ENCODE results near the gene PRF1. TPM values are rescaled to one million over a fixed set of nuclear protein-coding genes. Genes with fewer than 3 reads are reported as not detected.

Gene PRF1
- total and polyA plus RNA-seq, 2 of the 13 experiments (the other 11 are each of a cell fraction or from before 2014, with no cell fraction given) = 1.00 to 1.4 TPM

DNA sequence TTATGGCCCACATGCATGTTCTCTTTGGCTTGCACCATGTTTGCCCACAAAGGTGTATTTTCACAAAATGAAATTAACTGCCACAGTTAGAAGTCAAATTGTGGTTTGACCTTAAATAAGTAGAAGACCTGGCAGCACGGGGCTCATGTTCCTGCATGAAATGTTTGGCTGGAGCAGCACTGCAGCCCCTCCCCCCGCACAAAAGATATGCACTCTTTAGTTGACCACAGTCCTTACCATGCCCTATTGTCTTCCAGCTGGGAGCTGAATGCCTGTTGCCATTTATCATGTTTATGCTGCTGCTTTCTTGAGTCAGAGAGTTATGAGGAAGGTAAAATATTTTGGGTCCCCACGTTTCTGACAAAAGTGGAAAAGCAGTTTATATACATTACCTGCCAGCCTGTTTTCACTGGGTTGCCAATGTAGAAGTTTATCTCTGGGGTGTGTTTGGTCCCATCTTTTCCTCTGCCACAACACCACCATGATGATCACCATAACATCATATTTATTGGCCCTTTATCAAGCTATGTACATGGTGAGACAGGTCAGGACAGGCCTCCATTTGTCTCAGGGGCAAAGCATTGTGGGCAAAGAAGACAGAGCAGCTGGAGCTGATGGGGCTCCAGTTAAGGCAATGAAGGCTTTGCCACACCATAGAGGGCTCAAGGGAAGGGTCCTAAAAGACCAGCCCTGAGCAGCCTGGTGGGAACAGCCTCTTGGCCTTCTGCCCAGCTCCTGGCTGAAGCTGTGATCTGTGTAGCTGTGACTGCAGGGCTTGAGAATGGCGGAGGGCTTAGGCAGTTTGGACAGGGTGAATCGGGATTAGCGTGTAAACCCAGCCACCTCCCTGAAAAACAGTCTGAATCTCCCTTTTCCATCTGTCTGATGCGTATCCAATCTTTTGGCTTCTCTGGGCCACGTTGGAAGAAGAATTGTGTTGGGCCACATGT is 5.4 kb downstream of the PRF1 start (continued):
- TF ChIP-seq, protein P1, sequence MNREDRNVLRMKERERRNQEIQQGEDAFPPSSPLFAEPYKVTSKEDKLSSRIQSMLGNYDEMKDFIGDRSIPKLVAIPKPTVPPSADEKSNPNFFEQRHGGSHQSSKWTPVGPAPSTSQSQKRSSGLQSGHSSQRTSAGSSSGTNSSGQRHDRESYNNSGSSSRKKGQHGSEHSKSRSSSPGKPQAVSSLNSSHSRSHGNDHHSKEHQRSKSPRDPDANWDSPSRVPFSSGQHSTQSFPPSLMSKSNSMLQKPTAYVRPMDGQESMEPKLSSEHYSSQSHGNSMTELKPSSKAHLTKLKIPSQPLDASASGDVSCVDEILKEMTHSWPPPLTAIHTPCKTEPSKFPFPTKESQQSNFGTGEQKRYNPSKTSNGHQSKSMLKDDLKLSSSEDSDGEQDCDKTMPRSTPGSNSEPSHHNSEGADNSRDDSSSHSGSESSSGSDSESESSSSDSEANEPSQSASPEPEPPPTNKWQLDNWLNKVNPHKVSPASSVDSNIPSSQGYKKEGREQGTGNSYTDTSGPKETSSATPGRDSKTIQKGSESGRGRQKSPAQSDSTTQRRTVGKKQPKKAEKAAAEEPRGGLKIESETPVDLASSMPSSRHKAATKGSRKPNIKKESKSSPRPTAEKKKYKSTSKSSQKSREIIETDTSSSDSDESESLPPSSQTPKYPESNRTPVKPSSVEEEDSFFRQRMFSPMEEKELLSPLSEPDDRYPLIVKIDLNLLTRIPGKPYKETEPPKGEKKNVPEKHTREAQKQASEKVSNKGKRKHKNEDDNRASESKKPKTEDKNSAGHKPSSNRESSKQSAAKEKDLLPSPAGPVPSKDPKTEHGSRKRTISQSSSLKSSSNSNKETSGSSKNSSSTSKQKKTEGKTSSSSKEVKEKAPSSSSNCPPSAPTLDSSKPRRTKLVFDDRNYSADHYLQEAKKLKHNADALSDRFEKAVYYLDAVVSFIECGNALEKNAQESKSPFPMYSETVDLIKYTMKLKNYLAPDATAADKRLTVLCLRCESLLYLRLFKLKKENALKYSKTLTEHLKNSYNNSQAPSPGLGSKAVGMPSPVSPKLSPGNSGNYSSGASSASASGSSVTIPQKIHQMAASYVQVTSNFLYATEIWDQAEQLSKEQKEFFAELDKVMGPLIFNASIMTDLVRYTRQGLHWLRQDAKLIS (CRISPR knock-in tag; IDR thresholded peaks at IDR 0.05) = no peak
- 0 out of 2 replicates have a peak, but pooled peaks have one; percentile 38 for TF ChIP-seq ZMYM2 (CRISPR knock-in tag; IDR thresholded peaks at IDR 0.05)
- no peak for TF ChIP-seq ZNF335 (CRISPR knock-in tag; IDR thresholded peaks at IDR 0.05)
- TF ChIP-seq, protein P2, sequence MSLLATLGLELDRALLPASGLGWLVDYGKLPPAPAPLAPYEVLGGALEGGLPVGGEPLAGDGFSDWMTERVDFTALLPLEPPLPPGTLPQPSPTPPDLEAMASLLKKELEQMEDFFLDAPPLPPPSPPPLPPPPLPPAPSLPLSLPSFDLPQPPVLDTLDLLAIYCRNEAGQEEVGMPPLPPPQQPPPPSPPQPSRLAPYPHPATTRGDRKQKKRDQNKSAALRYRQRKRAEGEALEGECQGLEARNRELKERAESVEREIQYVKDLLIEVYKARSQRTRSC (CRISPR knock-in tag; IDR thresholded peaks at IDR 0.05; ENCODE audit: low read depth) = no peak
- no peak for TF ChIP-seq CEBPG (CRISPR knock-in tag; IDR thresholded peaks at IDR 0.05)
- peak; percentile 98; the same call in 1 of the 2 replicates for TF ChIP-seq ZNF180 (CRISPR knock-in tag; IDR thresholded peaks at IDR 0.05; ENCODE audit: borderline replicate concordance, low read depth)
- no peak for TF ChIP-seq MED8 (CRISPR knock-in tag; IDR thresholded peaks at IDR 0.05; ENCODE audit: insufficient replicate concordance)
- TF ChIP-seq MIER2 (CRISPR knock-in tag; IDR thresholded peaks at IDR 0.05) = no peak
- no peak for TF ChIP-seq ZNF557 (CRISPR knock-in tag; IDR thresholded peaks at IDR 0.05)
- TF ChIP-seq ZNF891 (CRISPR knock-in tag; IDR thresholded peaks at IDR 0.05) = no peak
- TF ChIP-seq FOXO1 (CRISPR knock-in tag; IDR thresholded peaks at IDR 0.05) = no peak
- TF ChIP-seq ZNF326 (CRISPR knock-in tag; IDR thresholded peaks at IDR 0.05; ENCODE audit: borderline replicate concordance) = no peak
- TF ChIP-seq ZNF292 (CRISPR knock-in tag; IDR thresholded peaks at IDR 0.05; ENCODE audit: borderline replicate concordance, low read depth) = no peak
- no peak for TF ChIP-seq ZSCAN31 (CRISPR knock-in tag; IDR thresholded peaks at IDR 0.05; ENCODE audit: low read depth)
- TF ChIP-seq MED1 (CRISPR knock-in tag; IDR thresholded peaks at IDR 0.05) = no peak
- TF ChIP-seq GATAD2A (CRISPR knock-in tag; IDR thresholded peaks at IDR 0.05) = no peak
- TF ChIP-seq, protein P3, sequence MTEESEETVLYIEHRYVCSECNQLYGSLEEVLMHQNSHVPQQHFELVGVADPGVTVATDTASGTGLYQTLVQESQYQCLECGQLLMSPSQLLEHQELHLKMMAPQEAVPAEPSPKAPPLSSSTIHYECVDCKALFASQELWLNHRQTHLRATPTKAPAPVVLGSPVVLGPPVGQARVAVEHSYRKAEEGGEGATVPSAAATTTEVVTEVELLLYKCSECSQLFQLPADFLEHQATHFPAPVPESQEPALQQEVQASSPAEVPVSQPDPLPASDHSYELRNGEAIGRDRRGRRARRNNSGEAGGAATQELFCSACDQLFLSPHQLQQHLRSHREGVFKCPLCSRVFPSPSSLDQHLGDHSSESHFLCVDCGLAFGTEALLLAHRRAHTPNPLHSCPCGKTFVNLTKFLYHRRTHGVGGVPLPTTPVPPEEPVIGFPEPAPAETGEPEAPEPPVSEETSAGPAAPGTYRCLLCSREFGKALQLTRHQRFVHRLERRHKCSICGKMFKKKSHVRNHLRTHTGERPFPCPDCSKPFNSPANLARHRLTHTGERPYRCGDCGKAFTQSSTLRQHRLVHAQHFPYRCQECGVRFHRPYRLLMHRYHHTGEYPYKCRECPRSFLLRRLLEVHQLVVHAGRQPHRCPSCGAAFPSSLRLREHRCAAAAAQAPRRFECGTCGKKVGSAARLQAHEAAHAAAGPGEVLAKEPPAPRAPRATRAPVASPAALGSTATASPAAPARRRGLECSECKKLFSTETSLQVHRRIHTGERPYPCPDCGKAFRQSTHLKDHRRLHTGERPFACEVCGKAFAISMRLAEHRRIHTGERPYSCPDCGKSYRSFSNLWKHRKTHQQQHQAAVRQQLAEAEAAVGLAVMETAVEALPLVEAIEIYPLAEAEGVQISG (CRISPR knock-in tag; IDR thresholded peaks at IDR 0.05) = no peak
- TF ChIP-seq MATR3 (CRISPR knock-in tag; IDR thresholded peaks at IDR 0.05) = no peak
- TF ChIP-seq RORA (CRISPR knock-in tag; IDR thresholded peaks at IDR 0.05) = no peak
- TF ChIP-seq GLI4 (CRISPR knock-in tag; IDR thresholded peaks at IDR 0.05; ENCODE audit: borderline replicate concordance) = no peak
